Endothelial cell (in vitro differentiated cells): ENCODE results near the gene CD207. TPM values are rescaled to one million over a fixed set of nuclear protein-coding genes. Genes with fewer than 3 reads are reported as not detected.
"Not testable (repeated sequence)": the region's sequence is repeated elsewhere in the genome, so short reads cannot be mapped to it uniquely, and the experiment has no call there.

Experiments
- DNase-seq: peaks from one replicate; pipeline ENCODE4 v3.0.0; 2021; ENCODE audit warnings: low spot score
- H3K27ac Mint-ChIP-seq: one replicate; pipeline ENCODE4 v1.8.0; 2021; ENCODE audit warnings: mixed read lengths, inconsistent platforms; ENCODE audit not compliant: unreplicated experiment
- H3K27me3 Mint-ChIP-seq: one replicate; pipeline ENCODE4 v1.8.0; 2021; ENCODE audit warnings: mild to moderate bottlenecking, moderate library complexity, mixed read lengths, inconsistent platforms; ENCODE audit not compliant: unreplicated experiment
- H3K36me3 Mint-ChIP-seq: one replicate; pipeline ENCODE4 v1.8.0; 2021; ENCODE audit warnings: mild to moderate bottlenecking, low read depth, mixed read lengths, inconsistent platforms; ENCODE audit not compliant: unreplicated experiment
- H3K4me1 Mint-ChIP-seq: one replicate; pipeline ENCODE4 v1.8.0; 2021; ENCODE audit warnings: mild to moderate bottlenecking, mixed read lengths, inconsistent platforms; ENCODE audit not compliant: unreplicated experiment
- H3K4me3 Mint-ChIP-seq: one replicate; pipeline ENCODE4 v1.8.0; 2021; ENCODE audit warnings: mild to moderate bottlenecking, mixed read lengths, inconsistent platforms; ENCODE audit not compliant: unreplicated experiment
- H3K9me3 Mint-ChIP-seq: one replicate; pipeline ENCODE4 v1.8.0; 2021; ENCODE audit warnings: mixed read lengths, inconsistent platforms; ENCODE audit not compliant: unreplicated experiment
- total RNA-seq: library from RNA; stranded (reverse); fragmentation: NEBNext Ultra II Directional; extraction: Animal tissue kit (Norgen Biotek cat#: 25700); gene quantifications from one replicate; pipeline ENCODE4 v1.2.1, GENCODE V29; 2021; ENCODE audit not compliant: unreplicated experiment
- TF ChIP-seq, protein P1 (sequence below): fragments of 200-600 bp; sonication (generic); IDR thresholded peaks from one replicate; pipeline ENCODE4 v1.5.0; 2021; ENCODE audit warnings: antibody characterized with exemption; ENCODE audit not compliant: unreplicated experiment

Gene CD207
- total RNA-seq, 1 donor from 2014 or later = 0.74 TPM

DNA sequence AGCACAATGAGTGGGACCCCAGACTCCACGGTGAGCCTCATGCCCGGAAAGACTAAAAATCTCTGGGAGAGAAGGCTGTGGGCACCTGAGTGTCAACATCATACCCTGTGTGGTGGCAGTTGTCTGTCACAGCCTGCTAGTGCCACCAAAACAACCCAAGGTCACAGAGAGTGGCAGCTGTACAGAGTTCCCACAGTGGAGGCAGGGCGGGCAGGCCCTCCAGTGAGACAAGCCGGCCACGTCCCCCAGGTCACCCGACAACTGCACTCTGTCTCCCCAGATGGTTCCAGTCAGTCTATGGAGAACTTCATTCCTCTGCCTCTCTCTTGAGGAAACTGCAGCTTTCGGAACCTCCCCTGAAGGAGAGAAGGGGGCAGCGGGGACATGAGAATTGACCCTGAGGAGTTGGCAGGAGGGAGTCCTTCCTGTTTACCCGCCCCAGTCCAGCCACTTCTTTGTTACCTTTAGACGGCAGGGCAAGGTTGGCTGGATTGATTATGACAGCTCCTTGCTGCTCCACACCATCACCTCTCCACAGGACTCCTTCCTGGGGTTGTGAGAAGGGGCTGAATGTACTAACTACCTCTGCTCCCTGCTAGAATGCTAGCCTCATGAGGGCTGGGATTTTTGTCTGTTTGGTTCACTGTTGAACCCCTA lies 33.9 kb downstream of the CD207 start:
- H3K27me3 Mint-ChIP-seq = no peaks in the 10 kb centered on the region
- TF ChIP-seq, protein P1, sequence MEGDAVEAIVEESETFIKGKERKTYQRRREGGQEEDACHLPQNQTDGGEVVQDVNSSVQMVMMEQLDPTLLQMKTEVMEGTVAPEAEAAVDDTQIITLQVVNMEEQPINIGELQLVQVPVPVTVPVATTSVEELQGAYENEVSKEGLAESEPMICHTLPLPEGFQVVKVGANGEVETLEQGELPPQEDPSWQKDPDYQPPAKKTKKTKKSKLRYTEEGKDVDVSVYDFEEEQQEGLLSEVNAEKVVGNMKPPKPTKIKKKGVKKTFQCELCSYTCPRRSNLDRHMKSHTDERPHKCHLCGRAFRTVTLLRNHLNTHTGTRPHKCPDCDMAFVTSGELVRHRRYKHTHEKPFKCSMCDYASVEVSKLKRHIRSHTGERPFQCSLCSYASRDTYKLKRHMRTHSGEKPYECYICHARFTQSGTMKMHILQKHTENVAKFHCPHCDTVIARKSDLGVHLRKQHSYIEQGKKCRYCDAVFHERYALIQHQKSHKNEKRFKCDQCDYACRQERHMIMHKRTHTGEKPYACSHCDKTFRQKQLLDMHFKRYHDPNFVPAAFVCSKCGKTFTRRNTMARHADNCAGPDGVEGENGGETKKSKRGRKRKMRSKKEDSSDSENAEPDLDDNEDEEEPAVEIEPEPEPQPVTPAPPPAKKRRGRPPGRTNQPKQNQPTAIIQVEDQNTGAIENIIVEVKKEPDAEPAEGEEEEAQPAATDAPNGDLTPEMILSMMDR = no peak
- no peaks in the 10 kb centered on the region for H3K9me3 Mint-ChIP-seq
- peaks cover 10% of the 10 kb centered on the region for H3K36me3 Mint-ChIP-seq
- no peak for DNase-seq
- no peak overlapping the region for H3K4me3 Mint-ChIP-seq
- H3K4me1 Mint-ChIP-seq = peaks cover 8% of the 10 kb centered on the region
- no peak overlapping the region for H3K27ac Mint-ChIP-seq

DNA sequence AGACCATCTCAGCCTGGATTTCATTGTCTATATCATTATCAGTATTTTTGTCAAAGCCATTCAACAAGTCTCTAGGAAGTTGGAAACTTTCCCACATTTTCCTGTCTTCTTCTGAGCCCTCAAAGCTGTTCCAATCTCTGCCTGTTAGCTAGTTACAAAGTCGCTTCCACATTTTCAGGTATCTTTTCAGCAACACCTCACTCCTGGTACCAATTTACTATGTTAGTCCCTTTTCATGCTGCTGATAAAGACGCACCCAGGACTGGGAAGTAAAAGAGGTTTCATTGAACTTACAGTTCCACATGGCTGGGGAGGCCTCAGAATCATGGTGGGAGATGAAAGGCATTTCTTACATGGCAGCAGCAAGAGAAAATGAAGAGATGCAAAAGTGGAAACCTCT lies 35.9 kb downstream of the CD207 start:
- Mint-ChIP-seq H3K4me3 (no peak overlapping the region), H3K27me3 (no peaks in the 10 kb centered on the region), H3K36me3 (peaks cover 10% of the 10 kb centered on the region), H3K27ac (no peak overlapping the region), H3K4me1 (peaks cover 26% of the 10 kb centered on the region), H3K9me3 (no peaks in the 10 kb centered on the region)
- TF ChIP-seq, protein P1 = no peak
- no peak for DNase-seq

DNA sequence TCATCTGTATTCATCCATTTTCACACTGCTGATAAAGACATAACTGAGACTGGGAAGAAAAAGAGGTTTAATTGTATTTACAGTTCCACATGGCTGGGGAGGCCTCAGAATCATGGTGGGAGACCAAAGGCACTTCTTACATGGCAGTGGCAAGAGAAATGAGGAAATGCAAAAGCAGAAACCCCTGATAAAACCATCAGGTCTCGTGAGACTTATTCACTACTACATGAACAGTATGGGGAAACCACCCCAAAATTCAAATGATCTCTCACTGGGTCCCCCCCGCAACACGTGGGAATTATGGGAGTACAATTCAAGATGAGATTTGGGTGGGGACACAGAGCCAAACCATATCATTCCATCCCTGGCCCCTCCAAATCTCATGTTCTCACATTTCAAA lies 37.6 kb downstream of the CD207 start:
- peaks cover 26% of the 10 kb centered on the region for H3K4me1 Mint-ChIP-seq
- H3K4me3 Mint-ChIP-seq, H3K9me3 Mint-ChIP-seq, H3K27ac Mint-ChIP-seq, H3K27me3 Mint-ChIP-seq, DNase-seq: not testable (repeated sequence)
- H3K36me3 Mint-ChIP-seq = peaks cover 10% of the 10 kb centered on the region

DNA sequence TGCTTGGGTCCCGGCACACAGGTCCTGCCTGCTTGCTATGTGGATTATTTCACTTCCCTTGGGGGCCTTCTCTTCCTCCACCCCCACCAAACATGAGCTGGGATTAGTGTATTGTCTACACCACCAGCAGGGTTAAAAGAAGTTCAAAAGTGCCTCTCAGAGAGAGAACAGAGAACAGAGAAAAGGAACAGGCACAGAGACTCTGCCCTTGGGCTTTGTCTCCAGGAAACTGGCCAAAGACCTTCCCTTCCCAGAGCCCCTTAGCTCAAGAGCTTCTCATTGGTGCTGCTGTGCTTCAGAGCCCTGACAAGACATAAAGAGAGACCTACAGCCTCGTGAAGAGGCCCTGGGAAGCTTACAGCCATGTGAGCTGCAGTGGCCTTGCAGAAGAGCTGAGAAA lies 38.1 kb downstream of the CD207 start:
- TF ChIP-seq, protein P1 = no peak
- H3K27ac Mint-ChIP-seq = no peak overlapping the region
- H3K9me3 Mint-ChIP-seq = no peaks in the 10 kb centered on the region
- peaks cover 26% of the 10 kb centered on the region for H3K4me1 Mint-ChIP-seq
- peaks cover 2% of the 10 kb centered on the region for H3K27me3 Mint-ChIP-seq
- H3K4me3 Mint-ChIP-seq = no peak overlapping the region
- peaks cover 10% of the 10 kb centered on the region for H3K36me3 Mint-ChIP-seq
- no peak for DNase-seq

DNA sequence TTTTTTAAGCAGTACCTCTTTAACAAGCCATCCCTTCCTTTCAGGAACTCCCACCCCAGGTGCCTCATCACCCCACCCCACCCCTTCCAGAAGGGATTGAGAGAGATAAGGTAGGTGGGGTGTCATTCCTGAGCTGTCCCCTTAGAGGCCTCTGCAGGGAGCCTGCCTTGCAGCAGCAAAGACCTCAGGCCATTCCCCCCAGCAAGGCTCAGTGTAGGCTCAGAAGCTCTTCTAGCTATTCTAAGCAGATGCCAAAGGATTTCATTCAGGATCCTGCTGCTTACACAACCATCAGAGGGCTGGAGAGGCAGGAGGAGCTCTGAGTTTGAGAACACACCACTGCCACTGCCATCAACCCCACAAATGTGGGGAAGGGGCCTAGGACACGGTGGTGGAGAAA lies 39.4 kb downstream of the CD207 start:
- Mint-ChIP-seq H3K27me3 (peaks cover 2% of the 10 kb centered on the region), H3K27ac (no peak overlapping the region), H3K36me3 (peaks cover 10% of the 10 kb centered on the region), H3K9me3 (no peaks in the 10 kb centered on the region), H3K4me3 (no peak overlapping the region), H3K4me1 (peaks cover 26% of the 10 kb centered on the region)
- no peak for DNase-seq
- TF ChIP-seq, protein P1 = no peak
